ENCODE measurements around the gene TMEM92. TPM values are rescaled to one million over a fixed set of nuclear protein-coding genes. Genes with fewer than 3 reads are reported as not detected.

Gene TMEM92
- total and polyA plus RNA-seq, 10 of the 15 experiments (the other 5 are each of a cell fraction or from before 2014, with no cell fraction given): 0.11 to 1.2 (median 0.32) TPM

DNA sequence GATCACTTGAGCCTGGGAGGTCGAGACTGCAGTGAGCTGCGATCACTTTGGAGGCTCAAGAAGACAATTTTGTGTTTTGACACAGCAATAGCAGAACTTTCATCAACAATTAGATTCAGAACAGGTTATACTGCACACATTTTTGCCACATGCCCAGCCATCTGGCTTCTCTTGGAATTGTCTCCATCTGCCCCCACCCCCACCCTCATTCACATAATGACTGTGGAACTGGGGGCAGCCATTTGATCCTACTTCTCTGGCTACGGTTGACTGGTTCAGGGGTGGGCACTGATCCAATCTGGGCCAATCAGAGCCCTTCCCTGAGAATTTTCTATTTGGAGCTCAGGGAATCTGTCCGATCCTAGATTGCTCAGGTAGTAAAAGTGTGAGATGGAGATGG, 14.0 kb downstream of the TMEM92 start:
- Histone ChIP-seq H3K27ac (ENCODE audit: control insufficient read depth, insufficient read depth) (no peak overlapping the region), H4K20me1 (ENCODE audit: control insufficient read depth, insufficient read depth) (no peaks in the 10 kb centered on the region), H3K4me2 (ENCODE audit: control insufficient read depth, insufficient read depth) (no peak overlapping the region), H2AFZ (ENCODE audit: control insufficient read depth, low read depth, low read length) (no peak overlapping the region), H3K4me1 (ENCODE audit: control insufficient read depth, insufficient read depth, low read length) (peaks cover 21% of the 10 kb centered on the region), H3K36me3 (ENCODE audit: control insufficient read depth in 2 of 2, insufficient read depth in 2 of 2, low read length in 1 of 2) (no peaks in the 10 kb centered on the region), H3K79me2 (ENCODE audit: control insufficient read depth, insufficient read depth, low read length) (no peaks in the 10 kb centered on the region), H3K4me3 (no peak overlapping the region), H3K9ac (ENCODE audit: control insufficient read depth, insufficient read depth, low read length) (no peak overlapping the region), H3K9me3 (replicated peaks; ENCODE audit: control insufficient read depth, insufficient read depth, low read length) (no peaks in the 10 kb centered on the region; the same call in 2 of the 3 replicates), H3K27me3 (replicated peaks in 1 of 2; ENCODE audit: control insufficient read depth in 2 of 2, insufficient read depth in 2 of 2, low read length in 1 of 2) (no peaks in the 10 kb centered on the region)
- ATAC-seq (no peak), FAIRE-seq (no peak), DNase-seq (ENCODE audit: low read depth, low spot score) (no peak)
- no TSS peak for BruUV-seq (replicated peaks)
- TF ChIP-seq PKNOX1 (IDR thresholded peaks at IDR 0.05) (no peak), SIN3A (IDR thresholded peaks at IDR 0.05; ENCODE audit: low read depth, low read length) (no peak), JUNB (IDR thresholded peaks at IDR 0.05) (no peak), CBX3 (IDR thresholded peaks at IDR 0.05; ENCODE audit: borderline replicate concordance, low read depth) (no peak), MLLT1 (IDR thresholded peaks at IDR 0.05) (no peak), USF2 (IDR thresholded peaks at IDR 0.05; ENCODE audit: borderline replicate concordance, low read depth, low read length) (no peak), EZH2 (IDR thresholded peaks at IDR 0.05; ENCODE audit: borderline replicate concordance, control insufficient read depth, low read depth, low read length) (no peak), ZSCAN29 (IDR thresholded peaks at IDR 0.05) (no peak)
- in situ Hi-C loops (cut with MboI): no loop called here
- ChIA-PET CTCF (interaction anchor here (0.6 to 16.9 kb wide), 12 partner anchors 8 to 290 kb away, joined by 3 to 298 read pairs (median 4); partner anchors contain the start of genes COL1A1 and TMEM92), POLR2A (interaction anchor here (1.8 kb wide), 1 partner anchor 12 kb away, joined by 7 read pairs; no protein-coding TSS in a partner anchor), SMC1A (ENCODE audit: uncharacterized antibody, unreplicated experiment) (interaction anchor here (0.7 to 2.6 kb wide), 6 partner anchors 8 to 194 kb away, joined by 3 to 10 read pairs (median 6); partner anchors contain the start of gene PDK2), RAD21 (ENCODE audit: unreplicated experiment) (interaction anchor here (0.9 to 1.7 kb wide), 3 partner anchors 45 to 92 kb away, joined by 3 to 6 read pairs (median 3); partner anchors contain the start of gene COL1A1)
- intact Hi-C loops (cut with micrococcal nuclease; ENCODE audit: unreplicated experiment): no loop called here
- WGBS (ENCODE audit: insufficient coverage, insufficient replicate concordance, low lambda C conversion rate, missing lambda C conversion rate): 46% methylated on average over 4 of the region's 4 CpGs

All from GM12878 (cell line).